HG02610 (cell line): Measurements from ENCODE around the gene NFATC2.

Experiments used
- ATAC-seq: cut with Tn5 transposase; IDR thresholded peaks from one replicate; pipeline ENCODE4 v1.9.1; 2021; ENCODE audit warnings: mild to moderate bottlenecking, moderate library complexity; ENCODE audit not compliant: unreplicated experiment

The NFATC2 gene

GRCh38 chr20:51457533-51457932 lies 85.0 kb downstream of the NFATC2 start:
- ATAC-seq, result no peak

GRCh38 chr20:51456511-51457509 lies 85.7 kb downstream of the NFATC2 start:
- ATAC-seq, result no peak

GRCh38 chr20:51454250-51454865 lies 88.2 kb downstream of the NFATC2 start:
- ATAC-seq, result no peak

GRCh38 chr20:51452734-51453365 lies 89.7 kb downstream of the NFATC2 start:
- no peak for ATAC-seq

DNA sequence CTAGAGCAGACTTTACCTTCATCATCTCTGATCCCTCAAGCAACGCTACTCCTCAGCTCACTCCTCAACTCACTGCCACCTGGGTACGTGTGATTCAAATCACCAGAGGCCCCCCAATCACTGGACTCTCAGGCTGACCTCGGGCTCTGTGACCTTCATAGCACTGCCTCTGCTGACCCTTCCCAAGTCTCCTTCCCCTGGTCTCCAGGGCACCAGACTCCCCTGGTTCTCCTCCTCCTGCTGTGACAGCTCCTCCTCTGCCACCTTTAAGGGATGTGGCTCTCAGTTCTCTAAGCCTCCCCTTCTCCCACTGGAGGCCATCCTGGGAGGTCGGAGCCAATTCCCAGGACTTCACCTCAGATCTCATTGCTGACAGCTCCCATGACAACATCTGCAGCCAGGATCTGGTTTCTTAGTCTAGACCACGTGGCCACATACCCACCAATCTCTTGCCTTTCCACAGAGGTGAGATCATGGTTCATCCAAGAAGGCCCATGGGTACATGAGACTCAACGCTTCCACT lies 90.4 kb downstream of the NFATC2 start:
- ATAC-seq, result no peak

GRCh38 chr20:51451484-51451883 lies 91.0 kb downstream of the NFATC2 start:
- no peak for ATAC-seq

- no peak for ATAC-seq
Observed at GRCh38 chr20:51450984-51451383, 91.5 kb downstream of the NFATC2 start.

DNA sequence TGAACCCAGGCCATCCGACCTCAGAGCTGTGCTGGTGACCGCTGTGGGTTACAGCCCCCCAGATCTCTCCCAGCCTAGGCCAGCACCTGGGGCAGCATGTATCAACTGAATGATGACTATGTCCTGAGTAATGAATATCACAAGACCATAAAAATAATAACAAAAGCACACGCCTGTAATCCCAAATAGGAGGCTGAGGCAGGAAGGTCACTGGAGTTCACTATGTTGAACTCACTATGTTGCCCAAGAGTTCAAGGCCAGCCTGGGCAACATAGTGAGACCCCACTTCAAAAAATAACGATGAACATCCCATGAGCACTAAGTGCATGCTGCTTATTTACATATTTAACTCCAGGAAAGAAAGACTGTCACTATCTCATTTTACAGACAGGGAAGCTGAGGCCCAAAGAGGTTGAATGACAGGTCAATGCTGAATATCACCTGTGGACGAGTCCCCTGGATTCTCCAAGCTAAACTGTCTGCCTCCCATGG lies 92.3 kb downstream of the NFATC2 start:
- no peak for ATAC-seq

DNA sequence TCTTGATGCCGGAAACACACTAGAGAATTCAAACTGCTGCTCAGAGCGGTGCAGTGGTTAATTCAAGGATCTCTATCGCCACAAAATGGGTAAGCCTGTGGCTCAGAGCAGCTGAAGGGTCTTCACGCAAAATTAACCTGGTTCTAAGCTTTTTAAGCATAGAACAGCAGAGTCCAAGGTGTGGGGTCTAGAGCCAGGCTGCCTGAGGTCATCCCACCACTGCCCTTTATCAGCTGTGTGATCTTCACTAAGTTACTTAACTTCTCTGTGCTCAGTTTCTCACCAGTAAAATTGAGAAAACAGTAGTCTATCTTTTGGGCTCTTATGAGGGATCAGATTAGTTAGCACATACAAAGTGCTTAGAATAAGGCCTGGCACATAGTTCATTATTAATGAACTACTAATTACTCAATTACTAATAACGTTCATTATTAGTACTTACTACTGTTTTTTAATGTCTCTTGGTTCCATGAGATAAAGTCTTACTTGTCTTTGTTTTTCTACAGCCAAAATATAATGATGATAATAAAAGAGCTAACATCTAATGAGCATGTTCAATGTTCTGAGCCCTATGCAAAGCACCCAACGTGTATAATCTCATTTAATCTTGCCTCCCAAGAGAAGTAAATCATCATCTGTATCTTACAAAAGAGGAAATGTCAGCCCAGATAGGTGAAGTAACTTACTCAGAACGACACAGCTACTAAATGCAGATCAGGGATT lies 92.9 kb downstream of the NFATC2 start:
- no peak for ATAC-seq

GRCh38 chr20:51447765-51448148 lies 94.8 kb downstream of the NFATC2 start:
- ATAC-seq, result no peak

DNA sequence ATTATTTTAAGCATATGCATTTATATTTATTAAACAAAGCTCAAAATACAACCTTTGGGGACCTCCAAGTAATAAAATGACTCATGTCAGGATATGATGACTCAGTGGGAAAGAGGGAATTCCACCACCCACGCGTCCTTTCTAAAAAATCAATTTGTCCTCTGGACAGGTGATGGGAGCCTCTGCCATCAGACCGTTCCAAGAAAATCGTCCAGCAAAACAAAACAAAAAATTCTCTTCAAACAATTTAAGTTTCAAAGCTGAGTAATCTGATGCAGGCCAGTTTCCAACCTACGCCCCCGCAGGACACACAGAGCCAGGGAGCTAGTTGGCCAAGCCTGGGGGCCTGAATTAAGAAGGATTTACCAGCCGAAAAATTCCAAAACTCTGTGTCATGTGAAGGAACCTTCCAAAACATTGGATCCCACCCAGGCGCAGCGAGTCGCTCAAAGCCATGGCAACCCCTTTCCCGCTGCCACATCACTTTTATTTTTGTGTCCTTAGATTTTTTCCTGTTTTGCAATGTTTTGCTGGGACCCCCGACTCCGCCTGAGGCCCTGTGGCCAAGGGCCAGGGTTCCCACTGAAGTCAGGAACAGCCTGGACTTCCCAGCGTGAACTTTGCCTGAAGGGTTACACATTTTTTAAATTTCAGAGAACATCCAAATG lies 95.3 kb downstream of the NFATC2 start:
- ATAC-seq, result no peak

GRCh38 chr20:51446656-51447055 lies 95.9 kb downstream of the NFATC2 start:
- no peak for ATAC-seq

GRCh38 chr20:51446230-51446629 lies 96.3 kb downstream of the NFATC2 start:
- no peak for ATAC-seq

GRCh38 chr20:51445591-51445990 lies 96.9 kb downstream of the NFATC2 start:
- ATAC-seq, result no peak

DNA sequence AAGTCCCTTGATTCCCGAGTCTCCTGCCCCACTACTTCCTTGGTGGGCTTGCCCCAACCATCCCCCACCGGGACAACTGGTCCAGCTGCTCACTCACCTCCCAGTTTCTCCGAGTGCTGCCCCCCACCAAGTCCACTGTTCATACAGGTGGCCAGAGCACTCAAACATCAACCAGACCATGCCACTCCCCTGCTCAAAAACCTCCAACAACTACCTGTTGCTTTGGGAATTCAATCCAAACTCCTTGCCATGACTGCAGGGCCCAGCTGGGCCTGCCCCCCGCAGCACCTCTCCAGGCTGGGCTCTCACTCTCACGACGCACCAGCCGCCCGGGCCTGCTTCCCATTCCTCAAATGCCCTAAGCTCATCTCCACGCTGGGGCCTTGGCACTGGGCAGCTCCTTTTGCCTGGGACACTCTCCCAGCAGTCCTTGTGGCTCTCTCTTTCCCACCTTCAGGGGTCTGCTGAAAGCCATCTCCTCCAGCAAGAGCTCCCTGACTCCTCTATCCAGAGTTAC lies 97.5 kb downstream of the NFATC2 start:
- no peak for ATAC-seq

GRCh38 chr20:51444467-51444866 lies 98.1 kb downstream of the NFATC2 start:
- ATAC-seq, result no peak

DNA sequence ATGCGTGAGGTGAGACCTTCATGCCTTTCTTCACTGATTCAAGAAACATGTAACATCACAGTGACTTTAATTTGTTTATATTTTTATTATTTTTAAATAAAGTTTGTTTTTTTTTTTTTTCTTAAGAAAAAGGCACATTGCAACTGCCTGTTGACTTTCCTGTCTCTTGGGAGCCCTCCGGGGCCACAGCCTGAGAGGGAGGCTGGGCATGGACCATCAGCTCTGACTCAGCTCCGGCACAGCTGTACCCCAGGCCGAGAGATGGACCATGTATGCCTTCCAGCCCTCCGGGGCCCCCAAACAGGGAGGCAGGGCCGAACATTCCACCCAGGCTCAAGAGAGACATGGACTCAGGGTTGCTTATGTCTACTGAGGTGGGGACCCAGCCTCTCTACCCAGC lies 99.9 kb downstream of the NFATC2 start:
- no peak for ATAC-seq

DNA sequence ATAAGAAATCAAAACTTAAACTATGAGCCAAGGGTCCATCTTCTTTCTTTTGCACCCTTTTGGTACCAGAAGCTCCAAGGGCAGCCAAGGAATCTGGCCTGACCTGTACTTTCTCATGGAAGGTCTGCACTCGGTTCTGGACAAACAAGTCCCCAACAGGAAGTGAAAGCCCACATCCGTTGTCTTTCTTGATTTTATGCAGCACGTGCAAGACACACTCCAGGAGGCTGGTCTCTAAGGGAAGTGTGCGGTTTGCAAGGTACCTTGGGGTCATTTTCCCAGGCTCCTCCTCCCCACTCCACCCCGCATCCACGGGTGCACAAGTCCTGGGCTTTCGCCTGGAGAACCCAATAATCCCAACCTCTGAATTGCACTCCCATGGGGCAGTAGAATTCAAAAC lies 101.9 kb downstream of the NFATC2 start:
- ATAC-seq, result no peak

DNA sequence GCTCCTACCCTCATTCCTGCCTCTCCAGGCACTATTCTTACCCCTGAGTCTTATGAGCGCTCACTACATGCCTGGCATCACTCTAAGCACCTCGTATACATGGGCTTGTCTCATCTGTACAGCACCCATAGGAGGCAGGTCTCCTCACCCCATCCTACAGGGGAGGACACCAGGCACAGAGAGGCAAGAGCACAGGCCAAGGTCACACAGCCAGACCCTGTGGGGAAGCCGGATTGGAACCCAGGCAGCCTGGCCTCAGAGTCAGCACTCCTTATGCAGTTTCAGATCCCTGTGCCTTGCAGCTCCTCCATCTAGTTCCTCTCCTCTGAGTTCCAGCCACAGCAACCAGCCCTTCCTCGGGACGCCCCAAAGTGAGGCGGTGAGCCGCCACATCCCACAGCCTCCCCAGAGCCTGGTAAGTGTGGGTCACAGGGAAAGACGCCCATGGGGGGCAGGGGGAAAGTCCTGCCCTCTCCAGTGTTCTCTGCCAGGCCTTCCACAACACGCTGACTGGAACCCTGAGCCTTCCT lies 103.3 kb downstream of the NFATC2 start:
- ATAC-seq, result no peak

GRCh38 chr20:51438136-51438535 lies 104.4 kb downstream of the NFATC2 start:
- no peak for ATAC-seq
